Measurements from ENCODE around the gene MORC3.

The MORC3 gene

GRCh38 chr21:36297406-36297937 lies 22.5 kb upstream of the MORC3 start:
- Histone ChIP-seq H2BK12ac (ENCODE audit: low read length) (peak overlapping the region; percentile 6), H4K12ac (ENCODE audit: low read depth, low read length) (no peak overlapping the region), H2BK120ac (ENCODE audit: insufficient read depth, low read length, poor library complexity) (no peak overlapping the region), H3K79me2 (ENCODE audit: control insufficient read depth, insufficient read depth, low read length, poor library complexity) (no peaks in the 10 kb centered on the region), H3K9ac (ENCODE audit: low read length) (no peak overlapping the region), H2AFZ (ENCODE audit: insufficient read depth, low read length, poor library complexity) (no peak overlapping the region), H2AK5ac (ENCODE audit: low read length) (no peak overlapping the region), H4K91ac (ENCODE audit: low read depth, low read length) (peak overlapping the region; percentile 7), H3K4me2 (ENCODE audit: low read length) (no peak overlapping the region), H3K4ac (ENCODE audit: low read depth, low read length) (no peak overlapping the region), H3K18ac (ENCODE audit: low read length) (no peak overlapping the region), H3K4me3 (ENCODE audit: low read depth, low read length) (no peak overlapping the region), H3K4me1 (ENCODE audit: control insufficient read depth in 1 of 2, insufficient read depth in 2 of 2, low read length in 2 of 2) (peaks cover 6 to 11% of the 10 kb centered on the region in 2 experiments), H3K36me3 (ENCODE audit: control insufficient read depth in 1 of 2, insufficient read depth in 2 of 2, low read length in 2 of 2) (peaks cover 3 to 12% of the 10 kb centered on the region in 2 experiments), H3K23ac (ENCODE audit: low read length) (no peak overlapping the region), H3K79me1 (ENCODE audit: low read length) (peaks cover 5% of the 10 kb centered on the region), H3K9me3 (ENCODE audit: insufficient read depth, low read depth, low read length) (peaks cover 3% of the 10 kb centered on the region), H2BK5ac (ENCODE audit: low read depth, low read length, poor library complexity) (no peak overlapping the region), H4K8ac (ENCODE audit: low read depth, low read length) (no peak overlapping the region), H3K14ac (ENCODE audit: low read length) (no peak overlapping the region), H3K27ac (ENCODE audit: low read depth, low read length) (no peak overlapping the region), H3K27me3 (ENCODE audit: insufficient read depth, low read length) (no peaks in the 10 kb centered on the region)
- no CpG with 5 or more reads among the region's 4 CpGs for WGBS (ENCODE audit: extremely low coverage, insufficient coverage, insufficient read length)
- DNase-seq, result no peak

- Histone ChIP-seq H3K27ac (ENCODE audit: low read depth, low read length) (no peak overlapping the region), H3K79me1 (ENCODE audit: low read length) (peaks cover 5% of the 10 kb centered on the region), H2BK12ac (ENCODE audit: low read length) (peak overlapping the region; percentile 6), H3K36me3 (ENCODE audit: control insufficient read depth in 1 of 2, insufficient read depth in 2 of 2, low read length in 2 of 2) (peaks cover 3 to 6% of the 10 kb centered on the region in 2 experiments), H3K27me3 (ENCODE audit: insufficient read depth, low read length) (no peaks in the 10 kb centered on the region), H3K23ac (ENCODE audit: low read length) (no peak overlapping the region), H3K18ac (ENCODE audit: low read length) (no peak overlapping the region), H3K4me2 (ENCODE audit: low read length) (no peak overlapping the region), H3K79me2 (ENCODE audit: control insufficient read depth, insufficient read depth, low read length, poor library complexity) (no peaks in the 10 kb centered on the region), H3K4me1 (ENCODE audit: control insufficient read depth in 1 of 2, insufficient read depth in 2 of 2, low read length in 2 of 2) (peaks cover 6 to 11% of the 10 kb centered on the region in 2 experiments), H3K9ac (ENCODE audit: low read length) (no peak overlapping the region), H2BK5ac (ENCODE audit: low read depth, low read length, poor library complexity) (no peak overlapping the region), H2AFZ (ENCODE audit: insufficient read depth, low read length, poor library complexity) (no peak overlapping the region), H4K91ac (ENCODE audit: low read depth, low read length) (peak overlapping the region; percentile 7), H3K9me3 (ENCODE audit: insufficient read depth, low read depth, low read length) (peaks cover 3% of the 10 kb centered on the region), H2BK120ac (ENCODE audit: insufficient read depth, low read length, poor library complexity) (no peak overlapping the region), H2AK5ac (ENCODE audit: low read length) (no peak overlapping the region), H4K8ac (ENCODE audit: low read depth, low read length) (no peak overlapping the region), H3K4me3 (ENCODE audit: low read depth, low read length) (no peak overlapping the region), H3K4ac (ENCODE audit: low read depth, low read length) (no peak overlapping the region), H4K12ac (ENCODE audit: low read depth, low read length) (no peak overlapping the region), H3K14ac (ENCODE audit: low read length) (no peak overlapping the region)
- peak; percentile 82 for DNase-seq
- no CpG with 5 or more reads among the region's 10 CpGs for WGBS (ENCODE audit: extremely low coverage, insufficient coverage, insufficient read length)
Observed at GRCh38 chr21:36297938-36298572, 21.9 kb upstream of the MORC3 start.

DNA sequence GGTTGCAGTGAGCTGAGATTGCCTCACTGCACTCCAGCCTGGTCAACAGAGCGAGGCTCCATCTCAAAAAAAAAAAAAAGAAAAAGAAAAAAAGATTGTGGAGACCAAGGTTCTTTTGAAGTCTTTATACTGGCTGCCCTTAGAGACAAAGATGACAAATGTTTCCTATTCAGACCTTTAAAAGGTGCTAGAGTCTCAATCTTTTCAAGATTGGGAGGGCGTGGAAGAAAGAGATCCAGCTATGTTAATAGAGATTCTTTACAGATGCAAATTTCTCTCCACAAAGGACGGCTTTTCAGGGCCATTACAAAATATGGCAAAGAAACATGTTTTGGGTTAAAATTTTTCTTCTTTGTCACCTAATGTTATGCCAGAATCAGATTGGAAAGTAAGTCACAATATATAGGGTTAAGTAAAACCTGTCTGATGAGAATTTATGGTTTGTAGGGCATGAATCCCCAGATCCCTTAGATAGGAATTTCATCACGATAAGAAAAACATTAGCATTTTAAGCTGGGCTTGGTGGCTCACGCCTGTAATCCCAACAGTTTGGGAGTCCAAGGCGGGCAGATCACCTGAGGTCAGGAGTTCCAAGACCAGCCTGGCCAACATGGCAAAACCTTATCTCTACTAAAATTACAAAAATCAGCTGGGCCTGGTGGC lies 13.0 kb upstream of the MORC3 start:
- Histone ChIP-seq H3K4ac (ENCODE audit: low read depth, low read length) (no peak overlapping the region), H3K79me2 (ENCODE audit: control insufficient read depth, insufficient read depth, low read length, poor library complexity) (no peaks in the 10 kb centered on the region), H3K79me1 (ENCODE audit: low read length) (peaks cover 2% of the 10 kb centered on the region), H3K36me3 (ENCODE audit: control insufficient read depth in 1 of 2, insufficient read depth in 2 of 2, low read length in 2 of 2) (no peaks in the 10 kb centered on the region), H3K4me3 (ENCODE audit: low read depth, low read length) (no peak overlapping the region), H2BK120ac (ENCODE audit: insufficient read depth, low read length, poor library complexity) (no peak overlapping the region), H3K4me2 (ENCODE audit: low read length) (no peak overlapping the region), H3K9me3 (ENCODE audit: insufficient read depth, low read depth, low read length) (no peaks in the 10 kb centered on the region), H4K12ac (ENCODE audit: low read depth, low read length) (no peak overlapping the region), H3K9ac (ENCODE audit: low read length) (no peak overlapping the region), H3K27me3 (ENCODE audit: insufficient read depth, low read length) (no peaks in the 10 kb centered on the region), H3K23ac (ENCODE audit: low read length) (no peak overlapping the region), H2BK5ac (ENCODE audit: low read depth, low read length, poor library complexity) (no peak overlapping the region), H2AK5ac (ENCODE audit: low read length) (no peak overlapping the region), H3K14ac (ENCODE audit: low read length) (no peak overlapping the region), H3K27ac (ENCODE audit: low read depth, low read length) (no peak overlapping the region), H3K18ac (ENCODE audit: low read length) (no peak overlapping the region), H2AFZ (ENCODE audit: insufficient read depth, low read length, poor library complexity) (no peak overlapping the region), H4K8ac (ENCODE audit: low read depth, low read length) (no peak overlapping the region), H2BK12ac (ENCODE audit: low read length) (no peak overlapping the region), H4K91ac (ENCODE audit: low read depth, low read length) (no peak overlapping the region), H3K4me1 (ENCODE audit: control insufficient read depth in 1 of 2, insufficient read depth in 2 of 2, low read length in 2 of 2) (peaks cover 0 to 2% of the 10 kb centered on the region in 2 experiments)
- DNase-seq, result peak; percentile 80 to 92
- no CpG with 5 or more reads among the region's 6 CpGs for WGBS (ENCODE audit: extremely low coverage, insufficient coverage, insufficient read length)

DNA sequence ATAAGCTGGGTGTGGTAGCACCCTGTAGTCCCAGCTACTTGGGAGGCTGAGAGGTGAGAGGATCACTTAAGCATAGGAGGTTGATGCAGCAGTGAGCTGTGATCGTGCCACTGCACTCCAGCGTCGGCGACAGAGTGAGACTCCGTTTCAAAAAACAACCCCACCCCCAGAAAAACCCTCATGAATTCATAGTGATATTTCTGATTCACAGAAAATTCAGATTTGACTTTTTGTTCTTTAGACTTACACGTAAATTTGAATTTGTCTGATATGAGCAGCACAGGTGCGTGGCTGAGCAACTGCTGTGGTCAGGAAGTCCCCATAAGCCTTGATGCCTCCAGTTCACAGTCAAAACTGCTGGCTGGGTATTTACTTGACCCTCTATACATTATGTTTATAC lies 10.0 kb upstream of the MORC3 start:
- Histone ChIP-seq H4K8ac (ENCODE audit: low read depth, low read length) (no peak overlapping the region), H3K79me2 (ENCODE audit: control insufficient read depth, insufficient read depth, low read length, poor library complexity) (no peaks in the 10 kb centered on the region), H3K14ac (ENCODE audit: low read length) (no peak overlapping the region), H4K12ac (ENCODE audit: low read depth, low read length) (no peak overlapping the region), H2BK120ac (ENCODE audit: insufficient read depth, low read length, poor library complexity) (no peak overlapping the region), H3K9ac (ENCODE audit: low read length) (no peak overlapping the region), H3K27me3 (ENCODE audit: insufficient read depth, low read length) (no peaks in the 10 kb centered on the region), H3K23ac (ENCODE audit: low read length) (no peak overlapping the region), H3K4ac (ENCODE audit: low read depth, low read length) (no peak overlapping the region), H3K4me2 (ENCODE audit: low read length) (no peak overlapping the region), H3K79me1 (ENCODE audit: low read length) (no peaks in the 10 kb centered on the region), H3K27ac (ENCODE audit: low read depth, low read length) (no peak overlapping the region), H2BK5ac (ENCODE audit: low read depth, low read length, poor library complexity) (no peak overlapping the region), H2BK12ac (ENCODE audit: low read length) (no peak overlapping the region), H3K4me1 (ENCODE audit: control insufficient read depth in 1 of 2, insufficient read depth in 2 of 2, low read length in 2 of 2) (no peaks in the 10 kb centered on the region), H3K9me3 (ENCODE audit: insufficient read depth, low read depth, low read length) (no peaks in the 10 kb centered on the region), H3K36me3 (ENCODE audit: control insufficient read depth in 1 of 2, insufficient read depth in 2 of 2, low read length in 2 of 2) (no peaks in the 10 kb centered on the region), H3K4me3 (ENCODE audit: low read depth, low read length) (no peak overlapping the region), H2AFZ (ENCODE audit: insufficient read depth, low read length, poor library complexity) (no peak overlapping the region), H2AK5ac (ENCODE audit: low read length) (no peak overlapping the region), H4K91ac (ENCODE audit: low read depth, low read length) (no peak overlapping the region), H3K18ac (ENCODE audit: low read length) (no peak overlapping the region)
- DNase-seq, result no peak
- WGBS (ENCODE audit: extremely low coverage, insufficient coverage, insufficient read length), result no CpG with 5 or more reads among the region's 7 CpGs
